ENCODE results near the gene RAD23A.
"Not testable (repeated sequence)": the region's sequence is repeated elsewhere in the genome, so short reads cannot be mapped to it uniquely, and the experiment has no call there.

Gene RAD23A

GRCh38 chr19:12938779-12939601, 6.7 kb upstream of the RAD23A start:
- peak; percentile 26 for DNase-seq

GRCh38 chr19:12939975-12940423, 5.7 kb upstream of the RAD23A start:
- no peak for DNase-seq

DNA sequence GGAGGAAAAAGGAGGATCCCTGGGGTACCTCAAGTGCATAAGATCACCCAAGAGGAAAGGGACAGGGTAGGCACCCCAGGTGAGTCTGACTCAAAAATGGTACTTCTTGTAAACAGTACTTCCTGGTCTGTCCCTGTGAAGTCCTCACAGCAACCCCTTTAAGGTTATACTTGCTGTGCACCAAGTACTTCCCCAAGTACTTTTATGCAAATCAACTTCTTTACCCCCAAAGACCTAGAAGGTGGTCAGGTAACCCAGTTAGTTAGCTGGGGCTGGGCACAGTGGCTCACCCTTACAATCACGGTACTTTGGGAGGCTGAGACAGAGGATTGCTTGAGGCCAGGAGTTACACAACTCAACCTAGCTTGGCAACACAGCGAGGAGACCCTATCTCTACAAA, 4.8 kb upstream of the RAD23A start:
- DNase-seq = no peak

GRCh38 chr19:12943437-12944044, 2.1 kb upstream of the RAD23A start:
- no peak for DNase-seq

DNA sequence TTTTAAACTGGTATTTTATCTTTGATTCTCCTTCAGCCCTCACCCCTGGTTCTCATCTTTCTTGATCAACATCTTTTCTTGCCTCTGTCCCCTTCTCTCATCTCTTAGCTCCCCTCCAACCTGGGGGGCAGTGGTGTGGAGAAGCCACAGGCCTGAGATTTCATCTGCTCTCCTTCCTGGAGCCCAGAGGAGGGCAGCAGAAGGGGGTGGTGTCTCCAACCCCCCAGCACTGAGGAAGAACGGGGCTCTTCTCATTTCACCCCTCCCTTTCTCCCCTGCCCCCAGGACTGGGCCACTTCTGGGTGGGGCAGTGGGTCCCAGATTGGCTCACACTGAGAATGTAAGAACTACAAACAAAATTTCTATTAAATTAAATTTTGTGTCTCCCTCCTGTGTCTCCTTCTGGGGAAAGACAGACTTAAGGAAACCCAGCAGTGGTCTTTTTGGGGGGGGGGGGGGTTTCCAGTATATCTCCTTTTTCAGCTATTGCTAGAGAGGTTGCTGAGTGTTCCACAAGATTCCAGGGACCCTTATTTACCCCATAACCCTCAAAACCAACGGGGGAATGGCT, 1.5 kb upstream of the RAD23A start:
- no peak for DNase-seq

DNA sequence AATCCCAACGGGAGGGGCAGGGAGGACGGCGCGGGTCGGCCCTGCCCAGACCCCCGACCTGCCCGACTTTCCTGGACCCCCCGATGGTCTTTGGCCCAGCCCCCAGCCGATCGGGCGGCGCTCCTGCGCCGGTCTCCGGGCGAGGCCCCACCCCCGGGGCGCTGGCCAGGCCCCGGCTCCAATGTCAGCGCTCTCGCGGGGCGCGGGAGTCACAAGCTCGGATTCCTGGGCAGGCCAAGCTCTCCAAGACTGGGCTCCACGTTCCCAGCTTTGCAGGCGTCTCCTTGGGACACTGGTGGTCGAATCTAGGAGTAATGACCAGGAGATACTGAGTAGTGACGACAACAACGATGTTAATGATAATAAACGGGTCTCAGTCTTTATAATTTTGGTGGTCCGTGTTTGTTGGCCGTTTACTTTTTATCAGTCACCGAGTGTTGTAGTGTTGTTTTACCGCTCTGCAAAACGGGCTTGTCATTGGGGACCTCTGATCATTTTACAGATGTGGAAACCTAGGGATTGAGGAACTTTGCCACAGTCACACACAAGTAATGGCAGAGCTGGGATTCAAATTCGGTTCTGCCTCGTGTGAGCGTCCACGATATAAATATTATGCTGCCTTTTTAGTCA, 545 bp downstream of the RAD23A start:
- no peak for DNase-seq

- DNase-seq = no peak
These were observed 1.3 kb downstream of the RAD23A start for GRCh38 chr19:12946731-12947496.

- no peak for DNase-seq
These were observed 2.3 kb downstream of the RAD23A start for GRCh38 chr19:12947702-12948611.

DNA sequence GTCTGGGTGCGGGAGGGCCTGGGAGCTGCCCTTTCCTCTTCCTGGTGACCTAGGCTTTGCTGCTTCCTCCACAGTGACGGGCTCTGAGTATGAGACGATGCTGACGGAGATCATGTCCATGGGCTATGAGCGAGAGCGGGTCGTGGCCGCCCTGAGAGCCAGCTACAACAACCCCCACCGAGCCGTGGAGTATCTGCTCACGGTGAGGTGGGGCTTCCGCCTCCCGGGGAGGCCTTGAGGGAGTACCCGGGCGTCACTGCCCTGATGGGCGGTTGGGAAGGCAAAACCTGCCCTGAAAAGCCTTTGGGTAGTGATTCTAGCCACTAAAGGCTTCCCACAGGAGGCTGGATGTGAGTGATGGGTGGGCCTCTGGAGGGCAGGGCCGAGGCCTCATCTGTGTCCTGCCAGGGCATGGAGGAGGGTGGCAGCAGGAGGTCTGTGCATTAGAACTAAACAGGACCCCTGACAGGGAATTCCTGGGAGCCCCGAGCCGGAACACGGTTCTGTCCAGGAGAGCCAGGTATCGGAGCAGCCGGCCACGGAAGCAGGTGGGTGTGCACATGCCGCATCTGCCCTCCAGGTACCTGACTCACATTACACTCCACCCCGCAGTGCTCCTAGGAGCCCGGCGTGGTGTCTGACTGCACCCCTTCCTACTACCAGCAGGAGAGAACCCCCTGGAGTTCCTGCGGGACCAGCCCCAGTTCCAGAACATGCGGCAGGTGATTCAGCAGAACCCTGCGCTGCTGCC, 3.1 kb downstream of the RAD23A start:
- DNase-seq = no peak

- DNase-seq = no peak
These were observed 4.0 kb downstream of the RAD23A start for GRCh38 chr19:12949363-12950283.

- not testable (repeated sequence) for DNase-seq
These were observed 6.4 kb downstream of the RAD23A start for GRCh38 chr19:12952050-12952449.

DNA sequence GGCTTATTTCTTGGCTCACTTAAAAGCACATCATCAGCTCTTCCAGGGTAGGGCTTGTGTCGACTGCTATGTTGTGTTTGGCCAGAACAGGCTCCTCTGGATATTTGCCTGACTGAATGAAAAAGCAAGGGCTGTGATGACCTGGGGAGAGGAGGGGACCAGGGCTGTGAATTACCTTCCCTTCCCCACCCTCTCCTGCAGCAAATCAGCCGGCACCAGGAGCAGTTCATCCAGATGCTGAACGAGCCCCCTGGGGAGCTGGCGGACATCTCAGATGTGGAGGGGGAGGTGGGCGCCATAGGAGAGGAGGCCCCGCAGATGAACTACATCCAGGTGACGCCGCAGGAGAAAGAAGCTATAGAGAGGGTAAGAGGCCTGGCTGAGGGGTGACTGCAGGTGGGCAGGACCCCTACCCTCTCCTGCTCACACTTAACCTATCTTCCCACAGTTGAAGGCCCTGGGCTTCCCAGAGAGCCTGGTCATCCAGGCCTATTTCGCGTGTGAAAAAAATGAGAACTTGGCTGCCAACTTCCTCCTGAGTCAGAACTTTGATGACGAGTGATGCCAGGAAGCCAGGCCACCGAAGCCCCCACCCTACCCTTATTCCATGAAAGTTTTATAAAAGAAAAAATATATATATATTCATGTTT, 7.0 kb downstream of the RAD23A start:
- DNase-seq = no peak

GRCh38 chr19:12953138-12953798, 7.6 kb downstream of the RAD23A start:
- no peak for DNase-seq

GRCh38 chr19:12953799-12954611, 8.3 kb downstream of the RAD23A start:
- no peak for DNase-seq

DNA sequence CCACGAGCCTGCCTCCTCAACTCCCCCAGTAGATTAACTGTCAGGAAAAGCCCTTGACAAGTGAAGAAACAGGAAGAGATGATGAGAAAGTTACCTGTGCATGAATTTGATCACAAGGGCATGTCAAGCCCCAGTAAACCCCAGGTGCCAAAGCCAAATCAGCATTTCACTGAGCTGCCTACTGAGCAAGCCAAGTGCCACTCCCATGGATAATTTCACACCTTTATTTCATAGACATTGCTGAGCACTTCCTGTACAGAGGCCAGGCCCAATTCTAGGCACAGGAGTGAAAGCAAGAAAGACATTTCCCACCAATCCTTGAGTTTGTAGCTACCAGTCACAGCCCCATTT, 8.9 kb downstream of the RAD23A start:
- no peak for DNase-seq

DNA sequence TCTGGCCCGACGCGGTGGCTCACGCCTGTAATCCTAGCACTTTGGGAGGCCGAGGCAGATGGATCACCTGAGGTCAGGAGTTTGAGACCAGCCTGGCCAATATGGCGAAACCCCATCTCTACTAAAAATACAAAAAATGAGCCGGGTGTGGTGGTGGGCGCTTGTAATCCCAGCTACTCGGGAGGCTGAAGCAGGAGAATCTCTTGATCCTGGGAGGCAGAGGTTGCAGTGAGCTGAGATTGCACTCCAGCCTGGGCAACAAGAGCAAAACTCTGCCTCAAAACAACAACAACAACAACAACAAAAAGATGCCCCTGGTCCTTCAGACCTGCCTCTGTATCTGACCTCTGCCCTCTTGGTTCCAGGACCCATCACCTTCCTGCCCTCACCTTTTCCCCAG, 9.9 kb downstream of the RAD23A start:
- not testable (repeated sequence) for DNase-seq

DNA sequence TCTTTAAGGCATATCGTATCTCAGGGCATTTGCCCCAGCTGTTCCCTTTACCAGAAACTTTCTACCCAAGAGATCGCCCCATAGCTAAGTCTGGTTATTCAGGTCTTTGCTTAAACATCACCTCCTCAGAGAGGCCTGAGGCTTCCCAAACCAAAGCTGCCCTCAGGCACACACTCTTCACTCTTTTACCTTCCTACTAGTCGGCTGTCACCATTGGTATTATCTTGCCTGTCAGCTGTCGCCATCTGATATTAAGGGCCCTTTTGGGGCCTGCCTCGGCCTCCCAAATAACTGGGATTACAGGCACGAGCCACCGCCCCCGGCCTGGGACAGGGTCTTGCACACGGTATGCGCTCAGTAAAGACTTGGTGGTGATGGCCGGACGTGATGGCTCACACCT, 10.3 kb downstream of the RAD23A start:
- DNase-seq = no peak

Measured in activated T-cell treated with anti-CD3 and anti-CD28 coated beads for 4 hours (primary cell).